SH-SY5Y (cell line): ENCODE data around the gene FZR1.
A peak's percentile ranks its signal among the peaks of the same experiment; 100 is the strongest.

Experiments
- GATA2 ChIP-seq: IDR thresholded peaks from 2 replicates; pipeline ENCODE4 v1.6.1; 2011; ENCODE audit warnings: mild to moderate bottlenecking, low read depth, low read length
- GATA3 ChIP-seq: IDR thresholded peaks from 2 replicates; pipeline ENCODE4 v1.6.1; 2011; ENCODE audit warnings: low read depth, mild to moderate bottlenecking, low read length, moderate library complexity

- TF ChIP-seq GATA3 (no peak), GATA2 (peak; percentile 32; the same call in 1 of the 2 replicates)
Measured at GRCh38 chr19:3520166-3521103, 14.3 kb downstream of the FZR1 start.
